Activated CD4-positive, alpha-beta T cell treated with anti-CD3 and anti-CD28 coated beads, Interleukin-2, amount 50 U/mL, for 24 hours (primary cell): ENCODE measurements around the gene PDAP1.
"Not testable (repeated sequence)": the region's sequence is repeated elsewhere in the genome, so short reads cannot be mapped to it uniquely, and the experiment has no call there.

Experiments
- DNase-seq, 2 donors: peaks; one replicate each; pipeline ENCODE4 v3.0.0-alpha.2; 2020; ENCODE audit warnings: low read depth in 1 of 2, low spot score in 1 of 2

PDAP1 gene

GRCh38 chr7:99397297-99397983 is 11.0 kb downstream of the PDAP1 start:
- no peak for DNase-seq

DNA sequence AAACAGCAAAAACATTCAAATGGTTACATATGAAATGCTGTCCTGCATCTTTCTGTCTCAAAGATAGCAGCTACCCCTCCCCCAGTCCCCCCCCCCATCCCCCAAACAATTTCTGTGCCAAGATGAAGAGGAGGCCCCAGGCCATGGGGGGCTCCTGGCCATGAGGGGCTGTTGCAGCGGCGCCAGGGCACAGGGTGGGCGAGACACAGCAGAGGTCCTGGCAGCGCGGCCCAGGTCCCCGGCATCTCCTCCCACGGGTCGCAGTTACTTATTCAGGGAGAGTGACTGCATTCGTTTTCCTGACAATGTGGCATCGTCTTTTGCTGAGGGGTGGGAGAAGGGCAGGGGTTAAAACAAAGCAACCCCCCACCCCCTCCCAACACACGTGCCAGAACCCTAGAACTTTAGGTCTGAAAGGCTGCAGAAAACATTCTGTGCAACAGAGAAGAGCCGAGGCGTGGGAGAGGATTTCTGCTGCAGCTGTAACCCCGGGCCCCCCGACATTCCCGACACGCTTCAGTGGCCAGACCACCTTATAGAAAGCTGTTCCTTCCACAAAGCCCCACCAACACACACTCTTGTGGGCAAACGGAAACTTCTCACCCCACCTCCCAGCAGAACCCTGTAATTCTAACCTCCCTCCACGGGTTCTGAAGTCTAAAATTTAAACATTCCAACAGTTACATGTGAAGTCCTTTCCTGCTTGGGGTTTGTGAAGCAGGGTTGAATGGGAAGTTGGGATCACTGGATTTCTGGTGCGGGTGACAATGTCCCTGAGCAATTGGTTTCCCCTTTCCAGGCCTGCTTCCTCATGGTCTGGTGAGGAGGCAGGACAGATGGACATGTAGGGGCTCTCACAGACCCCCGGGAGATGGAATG is 11.7 kb downstream of the PDAP1 start:
- DNase-seq = no peak

DNA sequence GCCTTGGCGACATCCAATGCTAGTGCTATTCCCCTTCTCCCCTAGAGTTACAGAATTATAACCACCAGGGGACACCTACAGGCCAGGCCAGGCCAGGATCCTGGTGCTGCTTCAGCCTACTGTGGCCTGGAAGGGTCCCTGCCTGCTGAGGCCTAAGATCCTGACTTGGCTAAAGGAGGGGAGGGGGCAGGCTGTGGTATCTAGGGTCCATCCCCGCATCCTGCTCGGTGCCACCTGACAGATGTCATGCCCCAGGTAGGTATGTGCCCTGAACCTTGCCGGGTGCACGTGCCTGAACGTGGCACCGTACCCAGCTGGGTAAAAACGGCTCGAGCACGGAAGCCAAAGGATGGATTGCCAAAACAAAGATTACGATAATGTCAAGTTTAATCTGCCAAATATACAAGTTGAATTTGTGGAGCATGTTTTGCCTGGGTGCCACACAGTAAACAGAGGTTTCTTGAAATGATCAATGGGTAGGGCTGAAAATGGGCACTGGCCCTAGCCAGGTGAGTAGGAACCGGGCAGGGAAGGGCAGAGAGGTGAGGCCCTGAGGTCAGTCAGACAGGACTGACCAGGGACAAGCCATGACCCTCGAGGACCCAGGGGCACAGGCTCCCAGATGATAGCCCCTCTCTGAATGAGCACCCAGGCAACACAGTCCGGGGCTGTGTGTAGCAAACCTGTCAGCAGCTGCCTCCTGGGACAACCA is 12.6 kb downstream of the PDAP1 start:
- DNase-seq = no peak

DNA sequence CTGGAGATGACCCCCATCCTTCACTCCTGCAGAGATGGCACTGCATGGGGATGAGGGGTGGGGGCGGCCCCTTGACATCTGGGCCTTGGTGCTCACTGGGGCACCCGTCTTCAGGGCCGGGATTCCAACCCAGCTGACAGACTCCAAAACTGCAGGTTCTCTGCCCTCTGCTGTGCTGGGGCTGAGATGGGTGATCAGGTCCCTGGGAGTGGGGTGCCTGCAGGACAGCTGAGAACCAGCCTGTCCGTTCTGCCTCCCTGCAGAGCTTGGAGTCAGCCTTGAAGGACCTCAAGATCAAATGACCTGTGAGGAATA is 14.3 kb downstream of the PDAP1 start:
- no peak for DNase-seq

DNA sequence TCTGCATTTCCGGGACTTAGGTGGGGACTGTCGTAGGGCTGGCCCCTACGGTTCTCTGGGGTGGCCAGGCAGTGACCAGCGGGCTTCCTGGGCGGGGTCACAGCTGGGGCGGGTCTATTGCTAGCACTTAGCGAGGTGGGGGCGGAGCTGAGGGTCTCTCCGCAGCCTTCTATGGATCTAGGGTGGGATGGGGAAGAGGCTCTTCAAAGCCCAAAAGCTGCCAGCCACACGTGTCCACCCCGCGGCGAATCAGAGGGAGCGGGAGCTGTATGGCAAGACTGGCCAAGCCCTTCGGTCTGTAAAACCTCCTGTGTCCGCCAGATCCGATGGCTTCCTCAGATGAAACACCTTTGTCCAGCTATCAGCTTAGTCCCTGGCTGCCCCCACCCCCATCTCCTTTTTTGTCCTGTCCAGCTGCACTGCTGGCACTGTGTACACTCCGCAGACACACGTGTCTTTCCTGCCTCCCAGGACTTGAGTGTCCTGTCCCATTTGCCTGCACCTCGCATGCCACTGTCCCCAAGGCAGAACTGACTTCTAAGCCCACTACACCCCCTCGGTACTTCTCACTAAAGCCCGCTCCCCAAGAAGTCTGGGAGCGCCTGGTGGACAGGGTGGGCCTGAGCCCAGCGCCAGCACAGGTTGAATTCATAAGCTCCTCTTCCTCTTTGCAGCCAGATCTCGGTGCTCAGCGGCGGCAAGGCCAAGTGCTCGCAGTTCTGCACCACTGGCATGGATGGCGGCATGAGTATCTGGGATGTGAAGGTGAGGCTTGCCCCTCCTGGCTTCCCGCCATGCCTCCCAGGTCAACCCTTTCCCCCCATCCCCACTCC is 14.8 kb downstream of the PDAP1 start:
- no peak for DNase-seq

DNA sequence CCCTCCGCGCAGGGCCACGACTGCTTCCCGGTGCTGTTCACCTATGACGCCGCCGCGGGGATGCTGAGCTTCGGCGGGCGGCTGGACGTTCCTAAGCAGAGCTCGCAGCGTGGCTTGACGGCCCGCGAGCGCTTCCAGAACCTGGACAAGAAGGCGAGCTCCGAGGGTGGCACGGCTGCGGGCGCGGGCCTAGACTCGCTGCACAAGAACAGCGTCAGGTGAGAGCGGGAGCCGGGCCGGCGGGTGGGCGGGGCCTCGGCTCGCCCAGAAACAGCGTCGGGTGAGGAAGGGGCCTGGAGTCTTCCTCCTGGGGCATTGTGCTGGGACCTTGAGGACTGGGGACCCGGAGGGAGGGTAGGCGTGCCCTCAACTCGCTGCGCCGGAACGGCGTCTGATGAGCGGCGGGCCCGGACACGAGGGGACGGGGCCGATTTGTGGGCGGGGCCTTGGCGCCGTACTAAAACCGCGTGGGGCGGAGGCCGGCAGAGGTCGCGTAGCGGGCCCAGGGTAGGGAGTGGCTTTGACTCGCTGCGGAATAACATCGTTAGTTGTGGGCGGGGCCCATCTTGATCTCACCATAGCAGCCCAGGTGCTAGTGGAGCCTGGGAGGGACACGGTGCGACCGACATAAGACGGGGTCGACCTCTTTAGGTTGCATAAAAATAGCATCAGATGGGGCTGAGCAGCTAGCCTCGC is 15.6 kb downstream of the PDAP1 start:
- peak; percentile 57 to 60 for DNase-seq

GRCh38 chr7:99392046-99392445 is 16.4 kb downstream of the PDAP1 start:
- DNase-seq = no peak

DNA sequence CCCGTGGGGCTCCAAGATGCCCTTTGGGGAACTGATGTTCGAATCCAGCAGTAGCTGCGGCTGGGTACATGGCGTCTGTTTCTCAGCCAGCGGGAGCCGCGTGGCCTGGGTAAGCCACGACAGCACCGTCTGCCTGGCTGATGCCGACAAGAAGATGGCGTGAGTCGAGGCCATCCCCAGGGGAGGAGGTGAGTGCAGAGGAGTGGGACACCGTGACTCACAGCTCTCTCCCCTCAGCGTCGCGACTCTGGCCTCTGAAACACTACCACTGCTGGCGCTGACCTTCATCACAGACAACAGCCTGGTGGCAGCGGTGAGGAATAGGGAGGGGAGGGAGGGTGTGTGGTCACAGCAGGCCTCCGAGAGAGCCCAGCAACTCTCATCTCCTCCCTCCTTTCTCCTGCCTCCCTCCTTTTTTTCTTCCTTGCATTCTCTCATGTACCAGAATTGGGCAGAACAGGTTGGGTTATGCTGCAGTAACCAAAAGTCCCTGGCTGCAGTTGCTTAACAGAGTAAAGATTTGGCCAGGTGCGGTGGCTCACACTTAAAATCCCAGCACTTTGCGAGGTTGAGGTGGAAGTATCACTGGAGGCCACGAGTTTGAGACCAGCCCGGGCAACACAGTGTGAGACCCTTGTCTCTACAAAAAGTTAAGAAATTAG is 17.3 kb downstream of the PDAP1 start:
- DNase-seq = no peak

DNA sequence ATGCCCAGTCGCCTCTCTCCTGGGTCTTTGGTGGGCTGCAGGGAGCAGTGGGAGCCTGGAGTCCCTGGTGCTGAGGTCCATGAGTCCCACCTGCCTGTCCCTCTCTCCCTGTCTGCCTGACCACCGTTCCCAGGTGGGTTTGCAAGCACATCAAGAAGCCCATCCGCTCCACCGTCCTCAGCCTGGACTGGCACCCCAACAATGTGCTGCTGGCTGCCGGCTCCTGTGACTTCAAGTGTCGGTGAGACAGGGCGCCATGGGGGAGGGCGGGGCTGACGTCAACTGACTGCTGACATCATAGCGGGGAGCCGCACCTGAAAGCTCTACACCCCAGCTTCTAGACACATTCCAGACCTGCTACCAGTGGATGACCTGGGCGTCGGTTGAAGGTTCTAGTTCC is 18.6 kb downstream of the PDAP1 start:
- no peak for DNase-seq

DNA sequence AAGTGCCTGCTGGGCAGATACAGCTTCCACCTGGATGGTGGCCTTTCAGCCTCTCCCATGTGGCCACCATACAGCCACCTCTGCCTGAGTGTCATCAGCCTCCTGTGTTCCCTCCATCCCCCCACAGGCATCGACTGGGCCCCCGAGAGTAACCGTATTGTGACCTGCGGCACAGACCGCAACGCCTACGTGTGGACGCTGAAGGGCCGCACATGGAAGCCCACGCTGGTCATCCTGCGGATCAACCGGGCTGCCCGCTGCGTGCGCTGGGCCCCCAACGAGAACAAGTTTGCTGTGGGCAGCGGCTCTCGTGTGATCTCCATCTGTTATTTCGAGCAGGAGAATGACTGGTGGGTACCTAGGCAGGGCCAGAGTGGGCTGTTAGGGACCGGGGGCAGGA is 20.5 kb downstream of the PDAP1 start:
- no peak for DNase-seq

- DNase-seq = not testable (repeated sequence)
Measured at GRCh38 chr7:99387239-99387635, 21.2 kb downstream of the PDAP1 start.

- no peak for DNase-seq
Measured at GRCh38 chr7:99386584-99387238, 21.7 kb downstream of the PDAP1 start.

GRCh38 chr7:99385564-99385963 is 22.8 kb downstream of the PDAP1 start:
- DNase-seq = no peak

DNA sequence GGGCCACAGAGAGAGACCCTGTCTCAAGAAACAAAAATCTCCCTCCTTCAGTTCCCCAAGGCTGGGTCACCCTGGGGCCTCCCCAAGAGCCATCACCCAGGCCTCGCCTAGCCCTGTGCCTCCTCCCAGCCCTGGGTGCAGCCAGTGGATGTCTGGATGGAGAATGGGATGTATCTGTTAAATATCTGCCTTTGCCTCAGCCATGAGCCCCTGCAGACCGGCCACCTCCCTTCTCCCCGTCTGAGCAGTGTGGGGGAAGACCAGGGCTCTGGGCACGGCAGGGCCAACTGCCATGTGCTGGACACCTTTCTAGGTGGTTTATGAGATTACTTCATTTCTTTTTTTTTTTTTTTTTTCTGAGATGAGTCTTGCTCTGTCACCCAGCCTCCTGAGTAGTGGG is 23.9 kb downstream of the PDAP1 start:
- no peak for DNase-seq

DNA sequence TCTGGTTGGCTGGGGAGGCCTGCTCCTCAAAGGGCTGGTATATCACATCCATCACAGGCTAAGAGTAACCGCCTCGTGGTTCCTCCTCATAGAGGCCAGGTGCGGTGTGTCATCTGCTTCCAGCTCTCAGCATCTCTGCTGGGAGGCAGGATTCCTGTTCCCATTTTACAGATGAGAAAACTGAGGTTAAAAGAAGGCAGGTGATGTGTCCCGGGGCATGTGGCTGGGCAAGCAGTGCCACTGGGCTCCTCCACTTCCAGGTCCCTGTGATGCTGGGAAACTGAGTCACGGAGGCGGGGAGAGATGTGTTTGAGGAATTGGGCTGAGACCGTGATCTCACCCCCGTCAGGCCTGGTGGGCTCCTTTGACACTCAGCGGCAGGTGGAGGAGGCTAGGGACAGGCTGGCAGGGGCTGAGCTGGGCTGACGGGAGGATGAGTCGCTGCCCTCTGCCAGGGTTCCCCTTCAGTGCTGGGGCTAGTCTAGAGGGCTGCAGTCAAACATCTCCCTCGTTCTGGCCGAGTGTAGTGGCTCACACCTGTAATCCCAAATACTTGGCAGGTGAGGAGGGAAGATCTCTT is 24.5 kb downstream of the PDAP1 start:
- DNase-seq = no peak

- DNase-seq = no peak
Measured at GRCh38 chr7:99383203-99383602, 25.2 kb downstream of the PDAP1 start.

- no peak for DNase-seq
Measured at GRCh38 chr7:99381664-99382075, 26.7 kb downstream of the PDAP1 start.

- peak; percentile 65 to 91 for DNase-seq
Measured at GRCh38 chr7:99380823-99381663, 27.4 kb downstream of the PDAP1 start.
